ENCODE results near the gene USP15.

The USP15 gene

GRCh38 chr12:62291864-62292760 lies 31.9 kb downstream of the USP15 start:
- H3K27ac ChIP-seq (ENCODE audit: low read length): no peak overlapping the region
- H3K36me3 ChIP-seq (ENCODE audit: insufficient read depth, low read depth, low read length): peaks cover 14% of the 10 kb centered on the region
- no peak overlapping the region; the same call in none of the 2 replicates for H3K9ac ChIP-seq (ENCODE audit: low read depth, low read length)
- no peaks in the 10 kb centered on the region for H3K9me3 ChIP-seq (ENCODE audit: insufficient read depth, low read depth, low read length)
- H3K4me1 ChIP-seq (ENCODE audit: insufficient read depth, low read length): peaks cover 19% of the 10 kb centered on the region
- no peaks in the 10 kb centered on the region for H3K27me3 ChIP-seq (ENCODE audit: insufficient read depth, low read length)
- no peak overlapping the region for H3K4me3 ChIP-seq (ENCODE audit: low read length)

- Histone ChIP-seq H3K27me3 (ENCODE audit: insufficient read depth, low read length) (no peaks in the 10 kb centered on the region), H3K36me3 (ENCODE audit: insufficient read depth, low read depth, low read length) (peaks cover 14% of the 10 kb centered on the region), H3K9me3 (ENCODE audit: insufficient read depth, low read depth, low read length) (no peaks in the 10 kb centered on the region), H3K4me3 (ENCODE audit: low read length) (no peak overlapping the region), H3K27ac (ENCODE audit: low read length) (no peak overlapping the region), H3K9ac (ENCODE audit: low read depth, low read length) (peak overlapping the region; percentile 31; the same call in 1 of the 2 replicates), H3K4me1 (ENCODE audit: insufficient read depth, low read length) (peaks cover 19% of the 10 kb centered on the region)
Measured at GRCh38 chr12:62292761-62293344, 32.6 kb downstream of the USP15 start.

GRCh38 chr12:62294378-62294777 lies 34.2 kb downstream of the USP15 start:
- no peaks in the 10 kb centered on the region for H3K27me3 ChIP-seq (ENCODE audit: insufficient read depth, low read length)
- no peak overlapping the region for H3K4me3 ChIP-seq (ENCODE audit: low read length)
- H3K4me1 ChIP-seq (ENCODE audit: insufficient read depth, low read length): peaks cover 19% of the 10 kb centered on the region
- H3K9ac ChIP-seq (ENCODE audit: low read depth, low read length): no peak overlapping the region
- H3K9me3 ChIP-seq (ENCODE audit: insufficient read depth, low read depth, low read length): no peaks in the 10 kb centered on the region
- no peak overlapping the region for H3K27ac ChIP-seq (ENCODE audit: low read length)
- peaks cover 14% of the 10 kb centered on the region for H3K36me3 ChIP-seq (ENCODE audit: insufficient read depth, low read depth, low read length)

- H3K4me3 ChIP-seq (ENCODE audit: low read length): no peak overlapping the region
- H3K27me3 ChIP-seq (ENCODE audit: insufficient read depth, low read length): no peaks in the 10 kb centered on the region
- H3K9me3 ChIP-seq (ENCODE audit: insufficient read depth, low read depth, low read length): no peaks in the 10 kb centered on the region
- no peak overlapping the region for H3K9ac ChIP-seq (ENCODE audit: low read depth, low read length)
- H3K36me3 ChIP-seq (ENCODE audit: insufficient read depth, low read depth, low read length): peaks cover 14% of the 10 kb centered on the region
- H3K4me1 ChIP-seq (ENCODE audit: insufficient read depth, low read length): peaks cover 14% of the 10 kb centered on the region
- H3K27ac ChIP-seq (ENCODE audit: low read length): no peak overlapping the region
Measured at GRCh38 chr12:62296001-62296400, 35.8 kb downstream of the USP15 start.

- Histone ChIP-seq H3K9ac (ENCODE audit: low read depth, low read length) (no peak overlapping the region), H3K27me3 (ENCODE audit: insufficient read depth, low read length) (no peaks in the 10 kb centered on the region), H3K36me3 (ENCODE audit: insufficient read depth, low read depth, low read length) (peaks cover 14% of the 10 kb centered on the region), H3K4me1 (ENCODE audit: insufficient read depth, low read length) (peaks cover 7% of the 10 kb centered on the region), H3K9me3 (ENCODE audit: insufficient read depth, low read depth, low read length) (no peaks in the 10 kb centered on the region), H3K4me3 (ENCODE audit: low read length) (no peak overlapping the region), H3K27ac (ENCODE audit: low read length) (no peak overlapping the region)
Measured at GRCh38 chr12:62297321-62297720, 37.1 kb downstream of the USP15 start.

- Histone ChIP-seq H3K27ac (ENCODE audit: low read length) (no peak overlapping the region), H3K9ac (ENCODE audit: low read depth, low read length) (no peak overlapping the region), H3K9me3 (ENCODE audit: insufficient read depth, low read depth, low read length) (peaks cover 11% of the 10 kb centered on the region; the same call in 1 of the 2 replicates), H3K36me3 (ENCODE audit: insufficient read depth, low read depth, low read length) (peaks cover 30% of the 10 kb centered on the region), H3K27me3 (ENCODE audit: insufficient read depth, low read length) (no peaks in the 10 kb centered on the region), H3K4me1 (ENCODE audit: insufficient read depth, low read length) (no peaks in the 10 kb centered on the region), H3K4me3 (ENCODE audit: low read length) (no peak overlapping the region)
Measured at GRCh38 chr12:62299617-62300016, 39.4 kb downstream of the USP15 start.

GRCh38 chr12:62301080-62301798 lies 41.0 kb downstream of the USP15 start:
- Histone ChIP-seq H3K4me3 (ENCODE audit: low read length) (no peak overlapping the region), H3K4me1 (ENCODE audit: insufficient read depth, low read length) (no peaks in the 10 kb centered on the region), H3K9ac (ENCODE audit: low read depth, low read length) (no peak overlapping the region), H3K9me3 (ENCODE audit: insufficient read depth, low read depth, low read length) (peaks cover 11% of the 10 kb centered on the region; the same call in 1 of the 2 replicates), H3K27ac (ENCODE audit: low read length) (no peak overlapping the region), H3K27me3 (ENCODE audit: insufficient read depth, low read length) (no peaks in the 10 kb centered on the region), H3K36me3 (ENCODE audit: insufficient read depth, low read depth, low read length) (peaks cover 27% of the 10 kb centered on the region)

- no peak overlapping the region for H3K4me3 ChIP-seq (ENCODE audit: low read length)
- H3K36me3 ChIP-seq (ENCODE audit: insufficient read depth, low read depth, low read length): peaks cover 27% of the 10 kb centered on the region
- no peak overlapping the region for H3K27ac ChIP-seq (ENCODE audit: low read length)
- peaks cover 11% of the 10 kb centered on the region; the same call in 1 of the 2 replicates for H3K9me3 ChIP-seq (ENCODE audit: insufficient read depth, low read depth, low read length)
- no peak overlapping the region for H3K9ac ChIP-seq (ENCODE audit: low read depth, low read length)
- H3K4me1 ChIP-seq (ENCODE audit: insufficient read depth, low read length): no peaks in the 10 kb centered on the region
- H3K27me3 ChIP-seq (ENCODE audit: insufficient read depth, low read length): no peaks in the 10 kb centered on the region
Measured at GRCh38 chr12:62301799-62302133, 41.6 kb downstream of the USP15 start.

GRCh38 chr12:62304560-62304959 lies 44.4 kb downstream of the USP15 start:
- peaks cover 27% of the 10 kb centered on the region for H3K36me3 ChIP-seq (ENCODE audit: insufficient read depth, low read depth, low read length)
- H3K9ac ChIP-seq (ENCODE audit: low read depth, low read length): no peak overlapping the region
- no peak overlapping the region for H3K27ac ChIP-seq (ENCODE audit: low read length)
- H3K4me3 ChIP-seq (ENCODE audit: low read length): no peak overlapping the region
- H3K4me1 ChIP-seq (ENCODE audit: insufficient read depth, low read length): no peaks in the 10 kb centered on the region
- peaks cover 11% of the 10 kb centered on the region; the same call in 1 of the 2 replicates for H3K9me3 ChIP-seq (ENCODE audit: insufficient read depth, low read depth, low read length)
- H3K27me3 ChIP-seq (ENCODE audit: insufficient read depth, low read length): no peaks in the 10 kb centered on the region

GRCh38 chr12:62305778-62306177 lies 45.6 kb downstream of the USP15 start:
- Histone ChIP-seq H3K9me3 (ENCODE audit: insufficient read depth, low read depth, low read length) (peaks cover 11% of the 10 kb centered on the region; the same call in 1 of the 2 replicates), H3K4me3 (ENCODE audit: low read length) (no peak overlapping the region), H3K4me1 (ENCODE audit: insufficient read depth, low read length) (no peaks in the 10 kb centered on the region), H3K27me3 (ENCODE audit: insufficient read depth, low read length) (no peaks in the 10 kb centered on the region), H3K36me3 (ENCODE audit: insufficient read depth, low read depth, low read length) (peaks cover 27% of the 10 kb centered on the region), H3K27ac (ENCODE audit: low read length) (no peak overlapping the region), H3K9ac (ENCODE audit: low read depth, low read length) (no peak overlapping the region)

- Histone ChIP-seq H3K4me1 (ENCODE audit: insufficient read depth, low read length) (no peaks in the 10 kb centered on the region), H3K27me3 (ENCODE audit: insufficient read depth, low read length) (no peaks in the 10 kb centered on the region), H3K27ac (ENCODE audit: low read length) (no peak overlapping the region), H3K9me3 (ENCODE audit: insufficient read depth, low read depth, low read length) (peaks cover 11% of the 10 kb centered on the region; the same call in 1 of the 2 replicates), H3K4me3 (ENCODE audit: low read length) (no peak overlapping the region), H3K9ac (ENCODE audit: low read depth, low read length) (no peak overlapping the region), H3K36me3 (ENCODE audit: insufficient read depth, low read depth, low read length) (peaks cover 27% of the 10 kb centered on the region)
Measured at GRCh38 chr12:62306569-62307530, 46.6 kb downstream of the USP15 start.

All from iPS-20b (cell line).